WTC11 (cell line): Measurements from ENCODE around the gene SLC1A4. TPM values are rescaled to one million over a fixed set of nuclear protein-coding genes. Genes with fewer than 3 reads are reported as not detected.

ENCODE experiments used
- ATAC-seq: fragments of 200-7000 bp; cut with Tn5 transposase; 2 replicates; pipeline ENCODE4 v1.10.0; 2021; ENCODE audit warnings: mild to moderate bottlenecking, moderate library complexity
- CTCF ChIA-PET: fragments of 300-600 bp; sonication (Branson Sonifier 250); formaldehyde crosslinking; loops from one replicate; lab custom pipeline; 2021; ENCODE audit warnings: antibody characterized with exemption; lab: Charles Lee
- POLR2A ChIA-PET: fragments of 350-600 bp; sonication (Branson Sonifier 250); formaldehyde crosslinking; loops from one replicate; lab custom pipeline; 2021; ENCODE audit warnings: antibody characterized with exemption; lab: Charles Lee
- DNase-seq: peaks from one replicate; pipeline ENCODE4 v3.0.0; 2021; ENCODE audit warnings: low spot score
- H3K27ac Mint-ChIP-seq: 2 replicates; pipeline ENCODE4 v1.8.0; 2021; ENCODE audit warnings: mixed read lengths
- H3K27me3 Mint-ChIP-seq: 2 replicates; pipeline ENCODE4 v1.8.0; 2021; ENCODE audit warnings: low read depth, mild to moderate bottlenecking, moderate library complexity, mixed read lengths
- H3K36me3 Mint-ChIP-seq: 2 replicates; pipeline ENCODE4 v1.8.0; 2021; ENCODE audit warnings: mixed read lengths
- H3K4me1 Mint-ChIP-seq: 2 replicates; pipeline ENCODE4 v1.8.0; 2022; ENCODE audit warnings: mixed read lengths
- H3K4me3 Mint-ChIP-seq: 2 replicates; pipeline ENCODE4 v1.8.0; 2021; ENCODE audit warnings: mild to moderate bottlenecking, moderate library complexity, mixed read lengths
- H3K9me3 Mint-ChIP-seq: 2 replicates; pipeline ENCODE4 v1.8.0; 2021; ENCODE audit warnings: mixed read lengths
- EMX1 ChIP-seq: fragments of 250-450 bp; sonication (Bioruptor Pico); IDR thresholded peaks from 2 replicates; pipeline ENCODE4 v1.8.0; 2021; ENCODE audit warnings: mild to moderate bottlenecking
- FOXK1 ChIP-seq: sonication (generic); formaldehyde crosslinking; IDR thresholded peaks from 2 replicates; pipeline ENCODE4 v1.8.0; 2022; ENCODE audit warnings: mild to moderate bottlenecking, moderate library complexity, missing genetic modification reagents
- FOXP1 ChIP-seq: sonication (generic); formaldehyde crosslinking; IDR thresholded peaks from 2 replicates; pipeline ENCODE4 v1.8.0; 2022; ENCODE audit warnings: missing genetic modification reagents, mild to moderate bottlenecking, moderate library complexity, borderline replicate concordance
- GTF2I ChIP-seq: fragments of 250-450 bp; sonication (Bioruptor Pico); conservative IDR thresholded peaks from 2 replicates; pipeline ENCODE4 v1.4.0; 2021; ENCODE audit warnings: mild to moderate bottlenecking
- HMGA2 ChIP-seq: fragments of 250-450 bp; sonication (Bioruptor Pico); IDR thresholded peaks from 2 replicates; pipeline ENCODE4 v1.4.0; 2021; ENCODE audit warnings: mild to moderate bottlenecking, moderate library complexity
- IRF2 ChIP-seq: sonication (generic); formaldehyde crosslinking; IDR thresholded peaks from 2 replicates; pipeline ENCODE4 v1.8.0; 2022; ENCODE audit warnings: low read depth, missing genetic modification reagents, borderline replicate concordance
- NFATC4 ChIP-seq: fragments of 250-450 bp; sonication (Bioruptor Pico); IDR thresholded peaks from 2 replicates; pipeline ENCODE4 v1.9.0; 2021; ENCODE audit warnings: mild to moderate bottlenecking
- NFYB ChIP-seq: sonication (generic); formaldehyde crosslinking; conservative IDR thresholded peaks from 2 replicates; pipeline ENCODE4 v1.8.0; 2022; ENCODE audit warnings: low read depth, missing genetic modification reagents
- SMAD3 ChIP-seq: sonication (generic); formaldehyde crosslinking; IDR thresholded peaks from 2 replicates; pipeline ENCODE4 v1.8.0; 2022; ENCODE audit warnings: missing genetic modification reagents, mild to moderate bottlenecking, borderline replicate concordance
- TP53 ChIP-seq: sonication (generic); formaldehyde crosslinking; IDR thresholded peaks from 2 replicates; pipeline ENCODE4 v1.8.1; 2023; ENCODE audit warnings: mild to moderate bottlenecking, missing genetic modification reagents
- ZNF121 ChIP-seq: sonication (generic); formaldehyde crosslinking; IDR thresholded peaks from 2 replicates; pipeline ENCODE4 v1.8.0; 2023; ENCODE audit warnings: missing genetic modification reagents
- ZNF138 ChIP-seq: sonication (generic); formaldehyde crosslinking; conservative IDR thresholded peaks from 2 replicates; pipeline ENCODE4 v1.8.1; 2022; ENCODE audit warnings: mild to moderate bottlenecking, moderate library complexity, missing genetic modification reagents
- ZNF219 ChIP-seq: sonication (generic); formaldehyde crosslinking; IDR thresholded peaks from 2 replicates; pipeline ENCODE4 v1.8.0; 2023; ENCODE audit warnings: missing genetic modification reagents, mild to moderate bottlenecking, borderline replicate concordance
- ZNF232 ChIP-seq: sonication (generic); formaldehyde crosslinking; IDR thresholded peaks from 2 replicates; pipeline ENCODE4 v1.8.0; 2022; ENCODE audit warnings: mild to moderate bottlenecking, missing genetic modification reagents
- ZNF263 ChIP-seq: sonication (generic); formaldehyde crosslinking; IDR thresholded peaks from 2 replicates; pipeline ENCODE4 v1.8.1; 2022; ENCODE audit warnings: low read depth, mild to moderate bottlenecking, moderate library complexity, missing genetic modification reagents
- ZNF532 ChIP-seq: fragments of 250-450 bp; sonication (Bioruptor Pico); IDR thresholded peaks from 2 replicates; pipeline ENCODE4 v1.9.0; 2021; ENCODE audit warnings: mild to moderate bottlenecking, borderline replicate concordance
- total RNA-seq: library from RNA; stranded (reverse); gene quantifications from 3 replicates; pipeline ENCODE4 v1.2.3, GENCODE V29; 2021
- TF ChIP-seq, protein P1 (sequence below): sonication (generic); formaldehyde crosslinking; IDR thresholded peaks from 2 replicates; pipeline ENCODE4 v1.8.0; 2022; ENCODE audit warnings: mild to moderate bottlenecking, missing genetic modification reagents
- TF ChIP-seq, protein P2 (sequence below): sonication (generic); formaldehyde crosslinking; IDR thresholded peaks from 2 replicates; pipeline ENCODE4 v1.8.1; 2023; ENCODE audit warnings: mild to moderate bottlenecking, missing genetic modification reagents, moderate library complexity
- TF ChIP-seq, protein P3 (sequence below): sonication (generic); formaldehyde crosslinking; conservative IDR thresholded peaks from 2 replicates; pipeline ENCODE4 v1.8.1; 2022; ENCODE audit warnings: mild to moderate bottlenecking, missing genetic modification reagents
- TF ChIP-seq, protein P4 (sequence below): sonication (generic); formaldehyde crosslinking; conservative IDR thresholded peaks from 2 replicates; pipeline ENCODE4 v1.8.1; 2023; ENCODE audit warnings: mild to moderate bottlenecking, low read depth, missing genetic modification reagents, moderate library complexity
- TF ChIP-seq, protein P5 (sequence below): fragments of 250-450 bp; sonication (Bioruptor Pico); IDR thresholded peaks from 2 replicates; pipeline ENCODE4 v1.8.0; 2021; ENCODE audit warnings: mild to moderate bottlenecking

SLC1A4 gene
- total RNA-seq, 1 experiment from 2014 or later, result 1.6 TPM

GRCh38 chr2:65055422-65056214 lies 66.4 kb downstream of the SLC1A4 start:
- Mint-ChIP-seq H3K4me1 (peaks cover 36% of the 10 kb centered on the region), H3K4me3 (peak overlapping the region; percentile 94), H3K36me3 (peaks cover 14% of the 10 kb centered on the region), H3K27me3 (no peaks in the 10 kb centered on the region; the same call in 1 of the 2 replicates), H3K27ac (peak overlapping the region; percentile 83), H3K9me3 (peaks cover 13% of the 10 kb centered on the region)
- DNase-seq (peak; percentile 66), ATAC-seq (peak; percentile 27)
- ChIA-PET POLR2A (interaction anchor here (0.6 to 1.7 kb wide), 13 partner anchors 9 to 156 kb away, joined by 3 to 12 read pairs (median 3); partner anchors contain the start of genes RAB1A and SLC1A4), CTCF (interaction anchor here (0.5 to 2.7 kb wide), 17 partner anchors 9 to 914 kb away, joined by 3 to 28 read pairs (median 5); partner anchors contain the start of genes ACTR2 and RAB1A)
- TF ChIP-seq, protein P1, sequence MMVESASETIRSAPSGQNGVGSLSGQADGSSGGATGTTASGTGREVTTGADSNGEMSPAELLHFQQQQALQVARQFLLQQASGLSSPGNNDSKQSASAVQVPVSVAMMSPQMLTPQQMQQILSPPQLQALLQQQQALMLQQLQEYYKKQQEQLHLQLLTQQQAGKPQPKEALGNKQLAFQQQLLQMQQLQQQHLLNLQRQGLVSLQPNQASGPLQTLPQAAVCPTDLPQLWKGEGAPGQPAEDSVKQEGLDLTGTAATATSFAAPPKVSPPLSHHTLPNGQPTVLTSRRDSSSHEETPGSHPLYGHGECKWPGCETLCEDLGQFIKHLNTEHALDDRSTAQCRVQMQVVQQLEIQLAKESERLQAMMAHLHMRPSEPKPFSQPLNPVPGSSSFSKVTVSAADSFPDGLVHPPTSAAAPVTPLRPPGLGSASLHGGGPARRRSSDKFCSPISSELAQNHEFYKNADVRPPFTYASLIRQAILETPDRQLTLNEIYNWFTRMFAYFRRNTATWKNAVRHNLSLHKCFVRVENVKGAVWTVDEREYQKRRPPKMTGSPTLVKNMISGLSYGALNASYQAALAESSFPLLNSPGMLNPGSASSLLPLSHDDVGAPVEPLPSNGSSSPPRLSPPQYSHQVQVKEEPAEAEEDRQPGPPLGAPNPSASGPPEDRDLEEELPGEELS (CRISPR knock-in tag), result peak; percentile 66; the same call in 1 of the 2 replicates
- TF ChIP-seq, protein P2, sequence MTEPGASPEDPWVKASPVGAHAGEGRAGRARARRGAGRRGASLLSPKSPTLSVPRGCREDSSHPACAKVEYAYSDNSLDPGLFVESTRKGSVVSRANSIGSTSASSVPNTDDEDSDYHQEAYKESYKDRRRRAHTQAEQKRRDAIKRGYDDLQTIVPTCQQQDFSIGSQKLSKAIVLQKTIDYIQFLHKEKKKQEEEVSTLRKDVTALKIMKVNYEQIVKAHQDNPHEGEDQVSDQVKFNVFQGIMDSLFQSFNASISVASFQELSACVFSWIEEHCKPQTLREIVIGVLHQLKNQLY (CRISPR knock-in tag), result no peak
- TF ChIP-seq GTF2I (CRISPR knock-in tag) (0 out of 2 replicates have a peak, but pooled peaks have one; percentile 23), TP53 (CRISPR knock-in tag) (no peak), EMX1 (CRISPR knock-in tag) (no peak), SMAD3 (0 out of 2 replicates have a peak, but pooled peaks have one; percentile 14), ZNF121 (CRISPR knock-in tag) (peak; percentile 98), FOXK1 (CRISPR knock-in tag) (peak; percentile 75; the same call in 1 of the 2 replicates), ZNF138 (CRISPR knock-in tag) (0 out of 2 replicates have a peak, but pooled peaks have one; percentile 41), ZNF263 (no peak), HMGA2 (CRISPR knock-in tag) (0 out of 2 replicates have a peak, but pooled peaks have one; percentile 17), ZNF532 (CRISPR knock-in tag) (no peak), NFATC4 (CRISPR knock-in tag) (no peak), ZNF219 (CRISPR knock-in tag) (no peak), FOXP1 (CRISPR knock-in tag) (no peak), ZNF232 (CRISPR knock-in tag) (no peak), IRF2 (CRISPR knock-in tag) (no peak), NFYB (CRISPR knock-in tag) (no peak)
- TF ChIP-seq, protein P3, sequence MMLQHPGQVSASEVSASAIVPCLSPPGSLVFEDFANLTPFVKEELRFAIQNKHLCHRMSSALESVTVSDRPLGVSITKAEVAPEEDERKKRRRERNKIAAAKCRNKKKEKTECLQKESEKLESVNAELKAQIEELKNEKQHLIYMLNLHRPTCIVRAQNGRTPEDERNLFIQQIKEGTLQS, result no peak
- TF ChIP-seq, protein P4, sequence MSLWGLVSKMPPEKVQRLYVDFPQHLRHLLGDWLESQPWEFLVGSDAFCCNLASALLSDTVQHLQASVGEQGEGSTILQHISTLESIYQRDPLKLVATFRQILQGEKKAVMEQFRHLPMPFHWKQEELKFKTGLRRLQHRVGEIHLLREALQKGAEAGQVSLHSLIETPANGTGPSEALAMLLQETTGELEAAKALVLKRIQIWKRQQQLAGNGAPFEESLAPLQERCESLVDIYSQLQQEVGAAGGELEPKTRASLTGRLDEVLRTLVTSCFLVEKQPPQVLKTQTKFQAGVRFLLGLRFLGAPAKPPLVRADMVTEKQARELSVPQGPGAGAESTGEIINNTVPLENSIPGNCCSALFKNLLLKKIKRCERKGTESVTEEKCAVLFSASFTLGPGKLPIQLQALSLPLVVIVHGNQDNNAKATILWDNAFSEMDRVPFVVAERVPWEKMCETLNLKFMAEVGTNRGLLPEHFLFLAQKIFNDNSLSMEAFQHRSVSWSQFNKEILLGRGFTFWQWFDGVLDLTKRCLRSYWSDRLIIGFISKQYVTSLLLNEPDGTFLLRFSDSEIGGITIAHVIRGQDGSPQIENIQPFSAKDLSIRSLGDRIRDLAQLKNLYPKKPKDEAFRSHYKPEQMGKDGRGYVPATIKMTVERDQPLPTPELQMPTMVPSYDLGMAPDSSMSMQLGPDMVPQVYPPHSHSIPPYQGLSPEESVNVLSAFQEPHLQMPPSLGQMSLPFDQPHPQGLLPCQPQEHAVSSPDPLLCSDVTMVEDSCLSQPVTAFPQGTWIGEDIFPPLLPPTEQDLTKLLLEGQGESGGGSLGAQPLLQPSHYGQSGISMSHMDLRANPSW (CRISPR knock-in tag), result no peak
- TF ChIP-seq, protein P5, sequence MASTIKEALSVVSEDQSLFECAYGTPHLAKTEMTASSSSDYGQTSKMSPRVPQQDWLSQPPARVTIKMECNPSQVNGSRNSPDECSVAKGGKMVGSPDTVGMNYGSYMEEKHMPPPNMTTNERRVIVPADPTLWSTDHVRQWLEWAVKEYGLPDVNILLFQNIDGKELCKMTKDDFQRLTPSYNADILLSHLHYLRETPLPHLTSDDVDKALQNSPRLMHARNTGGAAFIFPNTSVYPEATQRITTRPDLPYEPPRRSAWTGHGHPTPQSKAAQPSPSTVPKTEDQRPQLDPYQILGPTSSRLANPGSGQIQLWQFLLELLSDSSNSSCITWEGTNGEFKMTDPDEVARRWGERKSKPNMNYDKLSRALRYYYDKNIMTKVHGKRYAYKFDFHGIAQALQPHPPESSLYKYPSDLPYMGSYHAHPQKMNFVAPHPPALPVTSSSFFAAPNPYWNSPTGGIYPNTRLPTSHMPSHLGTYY (CRISPR knock-in tag), result no peak
